Ramos (cell line): ENCODE data around the gene TLR3.

Source experiments
- in situ Hi-C: fragments of 300-500 bp; cut with MboI; formaldehyde crosslinking; loops from one replicate; pipeline ENCODE4 v1.14.3; 2022; ENCODE audit warnings: low sequenced_read_pairs; ENCODE audit not compliant: unreplicated experiment

The TLR3 gene

GRCh38 chr4:186068581-186069348 lies at the start of gene TLR3:
Gene TLR3 (plus strand): TSS chr4:186069156. CDS start chr4:186076620, 7,464 bp downstream.
- in situ Hi-C loops, result no loop called here

- in situ Hi-C loops, result no loop called here
Observed at GRCh38 chr4:186019269-186019668, 49.7 kb upstream of the TLR3 start.

- in situ Hi-C loops, result no loop called here
Observed at GRCh38 chr4:186020106-186020792, 48.7 kb upstream of the TLR3 start.

- in situ Hi-C loops, result no loop called here
Observed at GRCh38 chr4:186020793-186021407, 48.1 kb upstream of the TLR3 start.

GRCh38 chr4:186021461-186022167 lies 47.3 kb upstream of the TLR3 start:
- in situ Hi-C loops, result no loop called here

GRCh38 chr4:186023975-186024374 lies 45.0 kb upstream of the TLR3 start:
- in situ Hi-C loops, result no loop called here

- in situ Hi-C loops, result loop anchor here (25.0 kb wide), 2 partner anchors 663 to 988 kb away; no protein-coding TSS in a partner anchor
Observed at GRCh38 chr4:186024637-186025407, 44.1 kb upstream of the TLR3 start.

GRCh38 chr4:186025408-186025690 lies 43.6 kb upstream of the TLR3 start:
- in situ Hi-C loops, result loop anchor here (25.0 kb wide), 2 partner anchors 663 to 988 kb away; no protein-coding TSS in a partner anchor

GRCh38 chr4:186027405-186027804 lies 41.6 kb upstream of the TLR3 start:
- in situ Hi-C loops, result loop anchor here (25.0 kb wide), 2 partner anchors 665 to 990 kb away; no protein-coding TSS in a partner anchor

- in situ Hi-C loops, result loop anchor here (25.0 kb wide), 2 partner anchors 667 to 992 kb away; no protein-coding TSS in a partner anchor
Observed at GRCh38 chr4:186029571-186030398, 39.2 kb upstream of the TLR3 start.

GRCh38 chr4:186030399-186030775 lies 38.6 kb upstream of the TLR3 start:
- in situ Hi-C loops, result loop anchor here (25.0 kb wide), 2 partner anchors 668 to 993 kb away; no protein-coding TSS in a partner anchor

GRCh38 chr4:186030795-186031194 lies 38.2 kb upstream of the TLR3 start:
- in situ Hi-C loops, result loop anchor here (25.0 kb wide), 2 partner anchors 668 to 993 kb away; no protein-coding TSS in a partner anchor

- in situ Hi-C loops, result loop anchor here (25.0 kb wide), 2 partner anchors 670 to 995 kb away; no protein-coding TSS in a partner anchor
Observed at GRCh38 chr4:186032259-186032658, 36.7 kb upstream of the TLR3 start.

GRCh38 chr4:186033027-186033426 lies 35.9 kb upstream of the TLR3 start:
- in situ Hi-C loops, result loop anchor here (25.0 kb wide), 2 partner anchors 671 to 996 kb away; no protein-coding TSS in a partner anchor

- in situ Hi-C loops, result loop anchor here (5.0 to 25.0 kb wide), 3 partner anchors 397 to 997 kb away; no protein-coding TSS in a partner anchor
Observed at GRCh38 chr4:186034613-186035012, 34.3 kb upstream of the TLR3 start.

GRCh38 chr4:186036976-186037581 lies 31.9 kb upstream of the TLR3 start:
- in situ Hi-C loops, result loop anchor here (5.0 to 25.0 kb wide), 3 partner anchors 400 to 1000 kb away; no protein-coding TSS in a partner anchor

GRCh38 chr4:186037692-186038658 lies 31.0 kb upstream of the TLR3 start:
- in situ Hi-C loops, result loop anchor here (5.0 to 25.0 kb wide), 3 partner anchors 401 to 1001 kb away; no protein-coding TSS in a partner anchor
